Dendritic cell treated with granulocyte-macrophage colony-stimulating factor and Interleukin-4, amounts not matched to agents 40 ng/mL and 50 ng/mL, for 4 days (primary cell): ENCODE results near the gene SEC11C.

Source experiments
- H3K27ac Mint-ChIP-seq: one replicate; pipeline ENCODE4 v1.8.0; 2022; ENCODE audit warnings: mild to moderate bottlenecking, mixed read lengths
- H3K27me3 Mint-ChIP-seq: one replicate; pipeline ENCODE4 v1.8.0; 2022; ENCODE audit warnings: mild to moderate bottlenecking, mixed read lengths
- H3K36me3 Mint-ChIP-seq: one replicate; pipeline ENCODE4 v1.8.0; 2022; ENCODE audit warnings: low read depth, mixed read lengths
- H3K4me1 Mint-ChIP-seq: one replicate; pipeline ENCODE4 v1.8.0; 2022; ENCODE audit warnings: low read depth, mixed read lengths
- H3K4me3 Mint-ChIP-seq: one replicate; pipeline ENCODE4 v1.8.0; 2022; ENCODE audit warnings: mild to moderate bottlenecking, moderate library complexity, mixed read lengths
- H3K9me3 Mint-ChIP-seq: one replicate; pipeline ENCODE4 v1.8.0; 2022; ENCODE audit warnings: mixed read lengths
- intact Hi-C: fragments of 100-400 bp; cut with micrococcal nuclease; formaldehyde crosslinking; loops from one replicate; pipeline ENCODE4 v1.15.0; 2022

Gene SEC11C

DNA sequence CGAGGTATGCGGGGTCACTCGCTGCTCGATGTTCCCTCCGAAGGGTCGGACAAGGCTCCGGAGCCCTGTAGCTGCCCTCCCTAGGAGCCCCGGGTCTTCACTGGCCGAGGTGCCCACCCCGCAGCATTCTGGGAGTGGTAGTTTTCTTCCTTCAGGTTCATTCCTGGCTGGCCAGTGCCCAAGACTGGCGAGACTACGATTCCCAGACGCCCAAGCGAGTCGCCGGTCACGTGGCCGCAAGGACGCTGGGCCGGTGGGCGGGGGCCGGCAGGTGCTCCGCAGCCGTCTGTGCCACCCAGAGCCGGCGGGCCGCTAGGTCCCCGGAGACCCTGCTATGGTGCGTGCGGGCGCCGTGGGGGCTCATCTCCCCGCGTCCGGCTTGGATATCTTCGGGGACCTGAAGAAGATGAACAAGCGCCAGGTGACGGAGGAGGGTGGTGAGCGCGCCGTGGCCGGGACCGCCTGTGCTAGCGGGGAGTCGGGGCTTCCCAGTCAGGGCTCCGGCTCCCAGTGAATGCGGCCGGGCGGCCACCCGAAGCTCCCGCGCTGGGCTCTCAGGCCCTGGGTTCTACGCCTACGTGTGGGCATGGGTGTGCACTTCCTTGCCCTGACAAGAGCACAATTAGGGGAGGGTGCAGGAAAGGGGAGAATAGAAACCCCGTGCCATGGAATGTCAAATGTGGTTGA lies at the start of gene SEC11C:
Gene SEC11C (plus strand): TSS at position 270 of the 687 bp plus-strand sequence. CDS start 65 bp downstream, at position 335.
- peaks cover 7% of the 10 kb centered on the region for H3K36me3 Mint-ChIP-seq

DNA sequence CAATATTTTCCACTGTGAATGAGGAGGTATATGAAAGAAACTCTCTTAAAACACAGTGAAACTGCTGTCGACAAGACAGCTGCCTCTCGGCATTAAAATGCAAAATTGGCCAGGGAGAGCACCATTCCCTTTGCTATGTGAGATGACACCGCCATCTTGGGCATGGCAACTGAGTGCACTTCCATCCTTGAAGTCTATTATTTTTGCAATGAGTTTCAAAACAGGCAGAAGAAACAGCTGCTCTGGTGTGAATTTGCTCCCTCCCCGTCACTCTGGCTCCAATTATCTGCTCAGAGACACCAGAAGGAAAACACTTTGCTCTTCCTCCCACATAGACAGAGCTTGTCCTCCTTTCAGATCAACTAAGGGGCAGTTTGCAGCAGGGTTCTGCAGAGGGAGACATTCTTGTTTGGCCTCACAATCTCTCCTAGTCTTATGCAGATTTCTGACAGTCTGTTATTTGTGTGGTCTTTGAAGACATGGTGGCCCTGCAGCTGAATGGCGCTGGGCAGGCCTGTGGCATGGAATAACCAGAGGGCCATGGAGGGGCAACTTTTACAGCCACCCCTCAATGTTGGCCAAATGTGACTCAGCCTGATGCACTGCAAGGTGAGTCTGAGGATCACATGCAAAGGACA lies 48.6 kb upstream of the SEC11C start:
- H3K4me1 Mint-ChIP-seq = no peaks in the 10 kb centered on the region

More for the DNA sequence above, at the start of gene SEC11C:
- Mint-ChIP-seq H3K4me3 (peak within 1 kb of the TSS; percentile 93), H3K9me3 (no peaks in the 10 kb centered on the region), H3K27me3 (peaks cover 20% of the 10 kb centered on the region), H3K27ac (peak within 1 kb of the TSS; percentile 93), H3K4me1 (peaks cover 19% of the 10 kb centered on the region)
- intact Hi-C loops = loop anchor here (2.0 kb wide), 1 partner anchor 219 kb away; the partner anchor contains the start of gene LMAN1

DNA sequence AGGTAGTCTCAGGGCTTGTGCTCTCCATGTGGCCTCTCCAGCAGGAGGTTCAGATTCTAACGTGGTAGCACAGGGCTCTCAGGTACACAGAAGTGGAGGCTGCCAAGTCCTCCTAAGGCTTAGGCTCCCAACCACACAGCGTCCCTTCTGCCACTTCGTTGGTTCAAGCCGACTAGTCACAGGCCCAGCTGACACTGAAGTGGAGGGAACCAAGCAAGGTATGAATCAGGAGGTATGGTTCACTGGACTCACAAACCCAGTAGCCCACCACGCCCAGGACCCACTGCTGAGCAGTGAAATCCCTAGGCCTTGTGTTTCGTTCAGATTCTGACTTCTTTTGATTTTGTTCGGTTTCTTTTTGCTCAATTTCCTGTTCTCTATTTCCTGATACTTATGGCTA lies 46.0 kb upstream of the SEC11C start:
- Mint-ChIP-seq H3K27me3 (no peaks in the 10 kb centered on the region), H3K4me1 (no peaks in the 10 kb centered on the region), H3K4me3 (no peak overlapping the region), H3K9me3 (no peaks in the 10 kb centered on the region), H3K36me3 (no peaks in the 10 kb centered on the region), H3K27ac (no peak overlapping the region)
- intact Hi-C loops = no loop called here

More for the DNA sequence above, 48.6 kb upstream of the SEC11C start:
- intact Hi-C loops = no loop called here
- H3K4me3 Mint-ChIP-seq = no peak overlapping the region
- H3K36me3 Mint-ChIP-seq = no peaks in the 10 kb centered on the region
- H3K27me3 Mint-ChIP-seq = peaks cover 3% of the 10 kb centered on the region
- no peak overlapping the region for H3K27ac Mint-ChIP-seq
- H3K9me3 Mint-ChIP-seq = no peaks in the 10 kb centered on the region

DNA sequence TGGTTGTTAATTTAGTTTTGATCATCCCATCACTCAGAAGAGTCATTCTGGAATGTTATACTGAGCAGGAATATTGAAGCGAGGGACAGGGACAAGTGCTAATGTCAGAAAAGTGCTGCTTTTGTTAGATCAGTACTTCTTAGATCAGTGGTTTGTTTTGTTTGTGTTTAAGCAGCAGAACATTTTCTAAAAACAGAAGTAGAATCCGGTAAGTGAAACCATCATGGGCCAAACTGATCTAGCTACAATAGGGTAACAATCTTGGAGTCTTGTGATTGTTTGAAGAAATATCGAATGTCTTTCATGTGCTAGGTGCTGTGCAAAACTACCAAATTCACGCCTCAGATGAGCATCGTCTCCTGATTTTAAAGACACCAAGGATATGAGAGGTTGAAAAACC lies 45.1 kb upstream of the SEC11C start:
- no peaks in the 10 kb centered on the region for H3K9me3 Mint-ChIP-seq
- no peaks in the 10 kb centered on the region for H3K27me3 Mint-ChIP-seq
- no peak overlapping the region for H3K27ac Mint-ChIP-seq
- no peaks in the 10 kb centered on the region for H3K4me1 Mint-ChIP-seq
- intact Hi-C loops = no loop called here
- H3K36me3 Mint-ChIP-seq = no peaks in the 10 kb centered on the region
- H3K4me3 Mint-ChIP-seq = no peak overlapping the region

DNA sequence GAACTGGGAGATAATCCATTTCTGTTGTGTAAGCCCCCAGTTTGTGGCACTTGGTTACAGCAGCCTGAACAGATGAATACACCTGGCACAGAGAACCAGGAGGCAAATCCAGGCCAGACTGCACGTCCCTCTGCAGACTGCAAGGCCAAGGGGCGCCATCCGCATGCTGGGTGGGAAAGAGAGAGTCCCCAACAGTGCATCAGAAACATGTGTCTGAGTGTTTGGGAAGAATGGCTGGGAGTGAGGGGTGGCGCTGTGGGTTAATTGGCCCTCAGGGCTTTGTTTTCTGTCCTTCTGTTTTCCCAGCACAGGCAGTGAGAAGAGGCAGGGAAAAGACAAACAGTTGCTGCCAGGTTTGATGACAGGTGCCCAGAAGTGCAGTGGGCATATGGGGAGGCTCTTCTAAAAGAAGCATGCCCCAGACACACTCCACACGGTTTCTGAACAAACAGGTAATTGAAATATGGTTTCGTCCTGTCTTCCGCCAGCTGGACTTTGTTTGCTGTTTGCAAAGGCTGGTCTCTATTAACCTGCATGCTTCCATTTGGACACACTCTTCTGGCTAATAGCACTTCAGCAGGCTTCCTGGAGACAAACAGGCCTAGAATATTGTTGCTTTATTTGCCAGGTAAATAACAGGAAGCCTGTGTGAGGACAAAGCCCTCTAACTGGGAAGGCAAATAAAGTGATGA lies 43.4 kb upstream of the SEC11C start:
- Mint-ChIP-seq H3K4me1 (no peaks in the 10 kb centered on the region), H3K27me3 (no peaks in the 10 kb centered on the region), H3K27ac (no peak overlapping the region), H3K4me3 (no peak overlapping the region), H3K9me3 (no peaks in the 10 kb centered on the region), H3K36me3 (no peaks in the 10 kb centered on the region)
- intact Hi-C loops = no loop called here

DNA sequence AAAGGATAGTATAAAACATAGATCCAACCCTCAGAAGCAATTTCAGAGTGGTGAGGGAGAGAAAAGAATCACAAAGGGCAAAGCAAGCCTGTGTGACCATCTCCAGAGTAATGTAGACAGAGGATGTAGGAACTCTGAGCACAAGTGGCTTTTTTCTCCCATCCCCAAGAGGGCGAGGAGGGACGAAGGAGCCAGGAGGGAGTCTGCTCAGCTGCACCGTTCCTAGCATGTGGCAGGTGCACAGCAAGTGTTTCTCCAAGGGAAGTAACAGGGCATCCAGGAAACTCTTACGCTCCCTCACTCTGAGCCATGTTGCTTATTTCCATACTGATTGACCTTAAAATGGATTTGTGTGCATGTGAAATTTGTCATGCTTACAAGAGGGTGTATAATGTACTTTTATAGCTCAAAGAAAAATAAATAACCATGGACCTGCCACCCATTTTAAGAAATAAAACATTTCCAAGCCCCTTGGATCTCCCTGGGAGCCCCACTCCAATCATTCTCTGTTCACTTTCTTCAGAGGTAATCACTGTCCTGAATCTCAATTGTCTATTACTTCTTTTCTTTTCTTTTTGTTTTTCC lies 37.8 kb upstream of the SEC11C start:
- no peak overlapping the region for H3K4me3 Mint-ChIP-seq
- H3K4me1 Mint-ChIP-seq = no peaks in the 10 kb centered on the region
- H3K27ac Mint-ChIP-seq = no peak overlapping the region
- H3K9me3 Mint-ChIP-seq = no peaks in the 10 kb centered on the region
- peaks cover 8% of the 10 kb centered on the region for H3K27me3 Mint-ChIP-seq
- no peaks in the 10 kb centered on the region for H3K36me3 Mint-ChIP-seq
- intact Hi-C loops = no loop called here

DNA sequence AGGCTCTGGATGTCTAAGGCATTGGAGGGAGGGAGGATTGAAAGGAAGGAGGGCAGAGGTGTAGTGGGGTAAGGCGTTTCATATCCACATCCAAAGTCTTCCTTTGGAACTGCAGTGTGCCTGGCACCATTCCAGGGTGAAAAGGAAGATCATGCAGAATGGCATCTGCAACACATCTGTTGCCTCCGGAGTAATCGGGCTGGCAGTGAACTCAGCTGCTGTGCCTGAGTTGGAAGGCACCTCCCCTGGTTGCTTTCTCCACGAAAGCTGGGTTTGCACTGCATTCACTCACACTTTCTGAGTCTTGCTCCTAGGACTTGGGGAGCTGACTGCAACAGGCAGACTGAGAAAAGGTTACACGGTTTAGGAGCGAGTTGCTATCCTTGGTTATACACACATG lies 30.3 kb upstream of the SEC11C start:
- Mint-ChIP-seq H3K36me3 (no peaks in the 10 kb centered on the region), H3K9me3 (no peaks in the 10 kb centered on the region), H3K4me1 (no peaks in the 10 kb centered on the region), H3K27me3 (peaks cover 12% of the 10 kb centered on the region), H3K4me3 (no peak overlapping the region), H3K27ac (no peak overlapping the region)
- intact Hi-C loops = no loop called here

DNA sequence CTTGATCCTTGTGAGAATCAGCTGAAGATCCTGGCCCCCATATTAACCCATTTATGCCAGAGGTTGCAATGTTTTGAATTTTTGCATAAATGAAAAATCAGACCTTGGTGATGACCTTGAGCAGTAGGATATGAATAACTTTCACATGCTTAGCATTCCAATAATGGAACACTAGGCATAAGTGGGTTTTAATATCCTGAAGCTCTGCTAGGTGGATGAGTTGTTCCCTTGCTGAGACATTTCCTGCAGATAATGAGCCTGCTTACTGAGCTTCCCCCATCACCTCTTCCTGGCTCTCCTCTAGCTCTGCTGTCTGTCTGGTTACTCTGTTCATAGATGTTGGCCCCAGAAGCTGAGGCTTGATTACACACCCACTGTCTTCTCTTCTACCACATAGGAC lies 25.5 kb upstream of the SEC11C start:
- Mint-ChIP-seq H3K27me3 (peaks cover 8% of the 10 kb centered on the region), H3K36me3 (no peaks in the 10 kb centered on the region), H3K4me1 (no peaks in the 10 kb centered on the region), H3K4me3 (no peak overlapping the region), H3K27ac (no peak overlapping the region), H3K9me3 (no peaks in the 10 kb centered on the region)
- intact Hi-C loops = no loop called here

DNA sequence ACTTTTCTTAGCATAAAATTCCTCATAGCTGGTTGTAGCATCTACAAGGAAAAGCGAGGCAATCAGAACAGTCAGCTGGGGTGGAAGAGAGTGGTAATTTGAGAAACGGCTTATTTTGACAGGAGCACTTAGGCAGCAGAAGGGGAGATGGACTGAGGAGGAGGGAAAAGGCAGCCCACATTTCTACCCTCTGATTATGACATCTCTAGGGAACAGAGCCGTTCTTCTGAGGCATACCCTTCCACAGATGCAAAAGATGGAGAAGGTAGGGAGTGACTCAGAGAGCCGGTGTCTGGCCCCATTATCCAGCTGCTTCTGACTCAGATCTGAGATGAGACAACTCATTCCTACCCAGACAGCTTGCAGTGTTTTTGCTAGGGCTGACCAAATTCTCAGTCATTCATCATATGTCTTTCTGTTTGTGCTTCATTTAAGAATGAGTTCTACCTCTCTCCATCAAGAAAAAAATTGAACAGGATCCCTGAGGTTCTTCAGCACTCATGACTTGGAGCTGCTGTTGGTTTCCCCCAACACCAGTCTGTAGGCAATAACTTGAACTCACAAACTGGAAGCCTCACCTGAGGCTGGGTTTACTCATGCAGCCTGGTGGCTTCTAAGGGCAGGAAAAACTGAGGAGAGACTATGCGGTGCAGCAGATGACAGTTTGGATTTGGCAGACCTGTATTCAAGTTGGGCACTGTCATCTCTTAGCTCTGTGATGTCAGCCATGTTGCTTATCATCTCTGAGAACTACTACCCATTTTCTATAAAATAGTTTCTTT lies 15.9 kb upstream of the SEC11C start:
- intact Hi-C loops = no loop called here
- Mint-ChIP-seq H3K27ac (no peak overlapping the region), H3K4me3 (no peak overlapping the region)

DNA sequence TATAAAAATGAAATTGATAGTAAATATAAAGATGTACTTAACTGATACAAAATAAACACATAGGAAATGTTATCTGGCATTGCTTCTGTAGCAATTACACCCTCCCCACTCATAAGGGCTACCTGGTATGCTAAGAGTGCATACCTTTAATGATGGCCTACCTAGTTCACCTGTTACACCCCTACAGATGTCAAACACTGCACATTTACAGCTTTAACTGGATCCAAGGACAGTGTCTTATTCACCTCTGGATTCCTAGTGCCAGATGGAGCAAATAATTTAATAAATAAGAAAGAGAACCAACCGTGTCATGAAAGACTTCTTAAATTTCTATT lies 15.3 kb upstream of the SEC11C start:
- Mint-ChIP-seq H3K4me3 (no peak overlapping the region), H3K27ac (no peak overlapping the region), H3K36me3 (no peaks in the 10 kb centered on the region), H3K4me1 (no peaks in the 10 kb centered on the region), H3K27me3 (peaks cover 14% of the 10 kb centered on the region), H3K9me3 (no peaks in the 10 kb centered on the region)
- intact Hi-C loops = no loop called here

More for the DNA sequence above, 15.9 kb upstream of the SEC11C start:
- H3K4me1 Mint-ChIP-seq = no peaks in the 10 kb centered on the region
- peaks cover 14% of the 10 kb centered on the region for H3K27me3 Mint-ChIP-seq
- H3K9me3 Mint-ChIP-seq = no peaks in the 10 kb centered on the region
- H3K36me3 Mint-ChIP-seq = no peaks in the 10 kb centered on the region

DNA sequence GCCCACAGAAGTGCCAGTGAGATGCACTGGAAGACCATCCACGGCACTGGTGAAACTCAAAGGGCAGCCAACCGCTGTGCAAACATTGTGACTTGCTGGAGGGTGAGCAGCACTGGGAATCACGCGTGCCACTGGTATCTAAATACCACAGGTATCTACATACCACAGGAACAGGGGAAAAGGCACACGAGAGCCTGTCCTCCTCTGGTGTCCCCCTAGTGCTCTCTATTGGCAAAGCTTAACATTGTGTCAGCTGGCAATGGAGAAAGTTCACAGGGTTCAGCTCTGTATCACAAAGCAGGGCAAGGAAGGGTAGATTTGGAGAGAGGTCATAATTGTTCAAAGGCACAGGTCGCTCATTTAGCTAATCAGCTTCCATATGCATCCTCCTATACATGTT lies 12.6 kb upstream of the SEC11C start:
- H3K9me3 Mint-ChIP-seq = no peaks in the 10 kb centered on the region
- H3K27me3 Mint-ChIP-seq = peaks cover 20% of the 10 kb centered on the region
- H3K36me3 Mint-ChIP-seq = no peaks in the 10 kb centered on the region
- no peak overlapping the region for H3K27ac Mint-ChIP-seq
- no peaks in the 10 kb centered on the region for H3K4me1 Mint-ChIP-seq
- intact Hi-C loops = no loop called here
- no peak overlapping the region for H3K4me3 Mint-ChIP-seq

DNA sequence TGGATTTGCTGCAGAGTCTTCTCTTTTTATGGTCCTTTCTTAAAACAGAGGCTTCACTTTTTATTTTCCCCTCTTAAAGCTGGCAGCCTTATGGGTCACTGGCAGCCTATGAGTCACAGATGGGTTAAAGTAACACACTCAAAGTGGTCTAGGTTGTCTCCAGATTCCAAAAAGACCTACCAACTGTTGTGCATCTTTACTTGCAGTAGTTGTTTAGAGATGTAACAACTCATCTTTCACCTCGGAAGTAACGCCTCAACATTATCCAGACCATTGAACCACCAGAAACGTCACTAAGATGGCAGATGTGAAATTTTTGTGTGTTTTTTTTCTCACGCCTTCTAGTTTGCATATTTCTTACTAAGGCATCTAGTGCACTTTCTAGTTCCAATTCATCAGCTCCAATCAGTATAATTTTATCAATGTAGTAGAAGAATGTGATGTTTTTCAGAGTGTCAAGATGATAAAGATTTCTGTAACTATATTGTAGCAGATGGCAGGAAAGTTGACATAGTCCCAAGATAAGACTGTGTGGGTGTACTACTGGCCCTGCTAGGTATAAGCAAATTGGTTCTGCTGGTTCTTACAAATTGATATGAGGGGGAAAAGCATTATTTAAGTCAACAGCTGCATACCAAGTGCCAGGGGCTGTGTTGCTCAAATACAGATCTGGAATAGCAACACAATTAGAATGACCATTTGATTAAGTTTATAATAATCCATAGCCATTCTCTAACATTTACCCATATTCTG lies 9.6 kb upstream of the SEC11C start:
- intact Hi-C loops = no loop called here

DNA sequence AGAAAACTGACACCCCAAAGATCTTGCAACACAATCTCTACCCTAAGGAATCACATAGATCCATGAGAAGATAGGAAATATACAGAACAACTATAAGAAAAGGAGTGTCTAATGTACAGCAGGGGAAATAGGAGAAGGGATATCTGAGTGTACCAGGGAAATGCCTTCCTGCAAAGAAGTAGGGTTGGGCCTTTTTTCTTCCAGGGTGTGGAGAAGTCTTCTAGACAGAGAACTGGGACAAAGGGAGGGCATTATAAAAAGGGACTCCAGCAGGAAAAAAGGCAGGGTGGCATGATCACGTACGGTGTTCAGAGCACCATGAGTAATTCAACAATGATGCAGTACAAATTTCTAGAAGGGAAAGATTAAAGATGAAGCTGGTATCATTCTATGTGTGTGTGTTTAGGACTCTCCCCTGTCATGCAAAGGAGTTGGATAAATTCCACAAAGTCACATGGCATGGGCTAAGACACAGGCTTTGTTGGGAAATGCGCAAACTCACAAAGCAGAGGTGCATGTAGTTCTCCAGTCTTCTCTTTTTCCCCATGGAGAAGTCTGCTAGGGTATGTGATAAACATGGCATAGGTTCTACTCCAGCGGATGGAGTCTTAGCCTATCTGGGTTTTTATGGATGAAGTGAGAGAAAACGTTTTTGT lies 6.7 kb upstream of the SEC11C start:
- peaks cover 29% of the 10 kb centered on the region for H3K27me3 Mint-ChIP-seq
- H3K27ac Mint-ChIP-seq = no peak overlapping the region
- no peak overlapping the region for H3K4me3 Mint-ChIP-seq
- intact Hi-C loops = no loop called here
- no peaks in the 10 kb centered on the region for H3K4me1 Mint-ChIP-seq
- H3K9me3 Mint-ChIP-seq = no peaks in the 10 kb centered on the region
- no peaks in the 10 kb centered on the region for H3K36me3 Mint-ChIP-seq

More for the DNA sequence above, 9.6 kb upstream of the SEC11C start:
- no peak overlapping the region for H3K27ac Mint-ChIP-seq
- H3K4me3 Mint-ChIP-seq = no peak overlapping the region
- H3K36me3 Mint-ChIP-seq = no peaks in the 10 kb centered on the region
- H3K4me1 Mint-ChIP-seq = no peaks in the 10 kb centered on the region
- peaks cover 28% of the 10 kb centered on the region for H3K27me3 Mint-ChIP-seq
- no peaks in the 10 kb centered on the region for H3K9me3 Mint-ChIP-seq
